Activated T-cell treated with anti-CD3 and anti-CD28 coated beads, Interleukin-2, amount 50 U/mL, for 72 hours (primary cell): ENCODE data around the gene UTS2R. TPM values are rescaled to one million over a fixed set of nuclear protein-coding genes. Genes with fewer than 3 reads are reported as not detected.
A peak's percentile ranks its signal among the peaks of the same experiment; 100 is the strongest.
"Not testable (repeated sequence)": the region's sequence is repeated elsewhere in the genome, so short reads cannot be mapped to it uniquely, and the experiment has no call there.

Experiments
- ATAC-seq, 2 donors: fragments of 150-1000 bp; cut with Tn5 transposase; replicated peaks in 1 of 2; 2 replicates each; pipeline ENCODE4 v1.10.0; 2021; ENCODE audit warnings: moderate library complexity in 2 of 2, mild to moderate bottlenecking in 1 of 2
- DNase-seq, 2 donors: peaks; one replicate each; pipeline ENCODE4 v3.0.0; 2021 to 2022; ENCODE audit warnings: mixed read lengths in 1 of 2
- H3K27ac Mint-ChIP-seq: one replicate; pipeline ENCODE4 v1.8.0; 2022; ENCODE audit warnings: mild to moderate bottlenecking, moderate library complexity, mixed read lengths
- H3K27me3 Mint-ChIP-seq: one replicate; pipeline ENCODE4 v1.8.0; 2022; ENCODE audit warnings: low read depth, mixed read lengths
- H3K36me3 Mint-ChIP-seq, 2 donors: one replicate each; pipeline ENCODE4 v1.8.0; 2022; ENCODE audit warnings: mixed read lengths in 2 of 2, mild to moderate bottlenecking in 1 of 2; ENCODE audit not compliant: insufficient read depth in 2 of 2
- H3K4me1 Mint-ChIP-seq: one replicate; pipeline ENCODE4 v1.8.0; 2022; ENCODE audit warnings: low read depth, mixed read lengths
- H3K4me3 Mint-ChIP-seq, 2 donors: one replicate each; pipeline ENCODE4 v1.8.0; 2022; ENCODE audit warnings: mild to moderate bottlenecking in 2 of 2, mixed read lengths in 2 of 2, moderate library complexity in 2 of 2
- H3K9me3 Mint-ChIP-seq, 2 donors: one replicate each; pipeline ENCODE4 v1.8.0; 2022; ENCODE audit warnings: mixed read lengths in 2 of 2
- total RNA-seq, 2 donors: library from RNA; stranded (reverse); gene quantifications; one replicate each; pipeline ENCODE4 v1.2.3, GENCODE V29; 2022

Gene UTS2R
- total RNA-seq, 2 donors from 2014 or later = 0.46 TPM; not detected in 1

GRCh38 chr17:82343560-82343959 lies 28.0 kb upstream of the UTS2R start:
- H3K4me1 Mint-ChIP-seq = no peaks in the 10 kb centered on the region
- no peak for ATAC-seq
- peaks cover 0 to 2% of the 10 kb centered on the region in 2 donors for H3K36me3 Mint-ChIP-seq
- DNase-seq = no peak
- no peaks in the 10 kb centered on the region for H3K9me3 Mint-ChIP-seq
- no peak overlapping the region for H3K27ac Mint-ChIP-seq
- no peak overlapping the region for H3K4me3 Mint-ChIP-seq
- H3K27me3 Mint-ChIP-seq = peaks cover 6% of the 10 kb centered on the region

- H3K4me3 Mint-ChIP-seq = no peak overlapping the region
- no peak for DNase-seq
- H3K27me3 Mint-ChIP-seq = peaks cover 6% of the 10 kb centered on the region
- ATAC-seq = no peak
- H3K27ac Mint-ChIP-seq = no peak overlapping the region
- H3K9me3 Mint-ChIP-seq = no peaks in the 10 kb centered on the region
- H3K36me3 Mint-ChIP-seq = peaks cover 0 to 2% of the 10 kb centered on the region in 2 donors
- no peaks in the 10 kb centered on the region for H3K4me1 Mint-ChIP-seq
Measured at GRCh38 chr17:82344175-82344907, 27.2 kb upstream of the UTS2R start.

DNA sequence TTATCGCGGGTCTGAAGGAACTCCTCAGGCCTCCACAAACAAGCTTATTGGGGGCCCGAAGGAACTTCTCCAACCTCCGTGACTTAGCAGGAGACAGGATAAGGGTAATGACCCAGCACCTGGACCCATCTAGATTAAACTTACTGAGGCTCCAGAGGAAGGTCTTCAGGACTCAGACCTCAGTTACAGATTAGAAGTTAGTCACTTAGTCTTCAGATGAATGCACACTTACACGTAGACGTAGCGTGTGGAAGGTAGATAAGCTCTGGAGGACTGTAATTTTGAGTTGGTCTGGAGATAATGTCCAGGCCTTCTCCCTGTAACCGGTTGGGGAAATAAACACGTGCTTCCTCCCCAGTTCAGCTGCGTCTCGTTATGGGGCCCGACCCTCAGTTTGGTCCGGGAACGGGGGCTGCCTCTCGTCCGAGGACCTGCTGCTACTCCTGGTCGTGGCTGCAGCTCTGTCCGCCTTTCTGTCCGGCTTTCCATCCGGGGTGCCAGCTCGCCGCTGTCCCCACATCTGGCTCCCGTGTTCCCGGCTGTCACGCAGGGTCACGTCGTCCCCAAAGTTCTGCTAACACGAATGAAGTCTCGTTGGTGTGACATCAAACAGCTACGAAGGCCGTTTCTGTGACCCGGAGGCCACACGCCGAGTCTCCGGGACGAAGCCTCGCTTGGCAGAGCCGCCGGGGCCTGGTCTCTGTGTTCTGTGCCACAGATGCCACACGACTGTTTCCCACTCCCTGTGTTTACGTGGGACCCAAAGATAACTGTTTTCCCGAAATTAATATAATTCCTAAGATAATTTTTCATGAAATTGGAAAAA lies 26.2 kb upstream of the UTS2R start:
- peaks cover 6% of the 10 kb centered on the region for H3K27me3 Mint-ChIP-seq
- H3K4me3 Mint-ChIP-seq = no peak overlapping the region
- ATAC-seq = no peak
- H3K27ac Mint-ChIP-seq = no peak overlapping the region
- H3K4me1 Mint-ChIP-seq = peaks cover 2% of the 10 kb centered on the region
- no peaks in the 10 kb centered on the region for H3K9me3 Mint-ChIP-seq
- peaks cover 0 to 2% of the 10 kb centered on the region in 2 donors for H3K36me3 Mint-ChIP-seq
- no peak for DNase-seq

GRCh38 chr17:82346342-82347300 lies 24.9 kb upstream of the UTS2R start:
- H3K4me1 Mint-ChIP-seq = peaks cover 10% of the 10 kb centered on the region

DNA sequence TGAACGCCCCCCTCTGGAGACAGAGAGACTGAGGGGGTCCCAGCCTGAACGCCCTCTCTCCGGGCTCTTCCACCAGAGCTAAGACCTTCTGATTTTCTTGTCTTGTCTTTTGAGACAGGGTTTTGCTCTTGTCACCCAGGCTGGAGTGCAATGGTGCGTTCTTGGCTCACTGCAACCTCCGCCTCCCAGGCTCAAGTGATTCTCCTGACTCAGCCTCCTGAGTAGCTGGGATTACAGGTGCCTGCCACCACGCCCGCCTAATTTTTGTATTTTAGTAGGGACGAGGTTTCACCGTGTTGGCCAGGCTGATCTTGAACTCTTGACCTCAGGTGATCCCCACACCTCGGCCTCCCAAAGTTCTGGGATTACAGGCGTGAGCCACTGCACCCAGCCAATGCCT lies 23.6 kb upstream of the UTS2R start:
- not testable (repeated sequence) for DNase-seq, ATAC-seq, H3K9me3 Mint-ChIP-seq, H3K27ac Mint-ChIP-seq, H3K27me3 Mint-ChIP-seq, H3K36me3 Mint-ChIP-seq, H3K4me3 Mint-ChIP-seq
- peaks cover 18% of the 10 kb centered on the region for H3K4me1 Mint-ChIP-seq

More at GRCh38 chr17:82346342-82347300, 24.9 kb upstream of the UTS2R start:
- no peaks in the 10 kb centered on the region for H3K9me3 Mint-ChIP-seq
- peaks cover 6% of the 10 kb centered on the region for H3K27me3 Mint-ChIP-seq
- no peaks in the 10 kb centered on the region for H3K36me3 Mint-ChIP-seq
- no peak for DNase-seq
- H3K27ac Mint-ChIP-seq = no peak overlapping the region
- H3K4me3 Mint-ChIP-seq = no peak overlapping the region
- ATAC-seq = no peak

DNA sequence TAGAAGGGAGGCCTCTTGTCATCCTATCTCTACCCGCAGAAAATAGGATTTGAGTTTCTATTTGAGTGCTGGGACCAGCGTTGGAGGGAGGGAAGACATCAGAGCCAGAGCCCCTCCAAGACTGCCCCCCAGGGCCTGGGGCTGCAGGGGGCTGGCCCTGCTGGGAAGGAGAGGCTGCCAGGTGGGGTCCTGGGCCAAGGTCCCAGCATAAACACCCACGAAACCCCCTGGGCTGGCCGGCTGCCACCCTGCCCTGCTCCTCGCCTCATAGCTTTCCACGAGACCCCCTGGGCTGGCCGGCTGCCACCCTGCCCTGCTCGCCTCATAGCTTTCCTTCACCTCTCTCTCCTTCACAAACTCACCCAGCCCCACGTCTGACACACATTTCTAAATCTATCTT lies 23.1 kb upstream of the UTS2R start:
- H3K36me3 Mint-ChIP-seq = no peaks in the 10 kb centered on the region
- H3K4me3 Mint-ChIP-seq = no peak overlapping the region
- DNase-seq (no peak), ATAC-seq (no peak)
- H3K4me1 Mint-ChIP-seq = peaks cover 18% of the 10 kb centered on the region
- no peak overlapping the region for H3K27ac Mint-ChIP-seq
- peaks cover 6% of the 10 kb centered on the region for H3K27me3 Mint-ChIP-seq
- no peaks in the 10 kb centered on the region for H3K9me3 Mint-ChIP-seq

DNA sequence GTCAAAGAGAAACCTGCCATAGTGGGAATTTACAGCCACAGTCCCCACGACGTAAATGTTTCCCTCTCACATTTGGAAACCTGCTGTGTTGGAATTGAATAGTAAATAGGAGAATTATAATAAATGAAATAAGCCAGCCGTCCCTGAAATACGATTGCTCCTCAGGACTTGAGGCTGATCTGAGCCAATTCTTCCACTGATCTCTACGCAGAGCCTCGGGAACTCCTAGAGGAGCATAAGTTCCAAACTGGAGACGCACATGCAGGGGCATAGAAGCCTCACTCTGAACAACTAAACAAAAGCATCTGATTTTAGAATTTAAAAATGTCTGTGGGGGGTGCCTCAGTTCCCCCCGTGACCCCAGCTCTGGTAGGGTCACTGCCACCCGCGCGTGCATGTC lies 22.7 kb upstream of the UTS2R start:
- H3K36me3 Mint-ChIP-seq = no peaks in the 10 kb centered on the region
- H3K4me3 Mint-ChIP-seq = no peak overlapping the region
- ATAC-seq = no peak
- no peaks in the 10 kb centered on the region for H3K9me3 Mint-ChIP-seq
- H3K4me1 Mint-ChIP-seq = peaks cover 18% of the 10 kb centered on the region
- DNase-seq = no peak
- H3K27me3 Mint-ChIP-seq = peaks cover 6% of the 10 kb centered on the region
- no peak overlapping the region for H3K27ac Mint-ChIP-seq

DNA sequence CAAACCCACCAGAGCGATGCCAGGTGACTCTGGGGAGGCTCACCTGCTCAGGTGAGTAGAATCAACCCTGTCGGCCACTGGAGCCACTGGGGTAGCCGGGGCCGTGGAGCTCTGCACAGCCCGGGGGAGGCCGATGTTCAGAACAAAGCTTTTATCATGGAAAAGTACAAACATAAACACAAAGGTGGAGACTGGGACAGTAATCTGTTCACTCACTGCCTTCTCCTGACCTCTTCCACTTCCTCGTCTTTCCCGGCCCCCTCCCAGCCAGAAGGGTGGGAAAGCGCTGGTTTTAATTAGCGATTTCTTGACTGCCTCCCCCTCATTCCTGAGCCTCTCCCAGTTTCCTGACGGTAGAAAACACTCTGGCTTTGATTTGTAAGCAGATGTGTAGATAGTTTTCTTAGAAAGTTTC lies 22.3 kb upstream of the UTS2R start:
- no peak for ATAC-seq
- H3K4me3 Mint-ChIP-seq = no peak overlapping the region
- H3K4me1 Mint-ChIP-seq = peaks cover 18% of the 10 kb centered on the region
- peaks cover 6% of the 10 kb centered on the region for H3K27me3 Mint-ChIP-seq
- no peak for DNase-seq
- H3K27ac Mint-ChIP-seq = no peak overlapping the region
- no peaks in the 10 kb centered on the region for H3K36me3 Mint-ChIP-seq
- no peaks in the 10 kb centered on the region for H3K9me3 Mint-ChIP-seq

DNA sequence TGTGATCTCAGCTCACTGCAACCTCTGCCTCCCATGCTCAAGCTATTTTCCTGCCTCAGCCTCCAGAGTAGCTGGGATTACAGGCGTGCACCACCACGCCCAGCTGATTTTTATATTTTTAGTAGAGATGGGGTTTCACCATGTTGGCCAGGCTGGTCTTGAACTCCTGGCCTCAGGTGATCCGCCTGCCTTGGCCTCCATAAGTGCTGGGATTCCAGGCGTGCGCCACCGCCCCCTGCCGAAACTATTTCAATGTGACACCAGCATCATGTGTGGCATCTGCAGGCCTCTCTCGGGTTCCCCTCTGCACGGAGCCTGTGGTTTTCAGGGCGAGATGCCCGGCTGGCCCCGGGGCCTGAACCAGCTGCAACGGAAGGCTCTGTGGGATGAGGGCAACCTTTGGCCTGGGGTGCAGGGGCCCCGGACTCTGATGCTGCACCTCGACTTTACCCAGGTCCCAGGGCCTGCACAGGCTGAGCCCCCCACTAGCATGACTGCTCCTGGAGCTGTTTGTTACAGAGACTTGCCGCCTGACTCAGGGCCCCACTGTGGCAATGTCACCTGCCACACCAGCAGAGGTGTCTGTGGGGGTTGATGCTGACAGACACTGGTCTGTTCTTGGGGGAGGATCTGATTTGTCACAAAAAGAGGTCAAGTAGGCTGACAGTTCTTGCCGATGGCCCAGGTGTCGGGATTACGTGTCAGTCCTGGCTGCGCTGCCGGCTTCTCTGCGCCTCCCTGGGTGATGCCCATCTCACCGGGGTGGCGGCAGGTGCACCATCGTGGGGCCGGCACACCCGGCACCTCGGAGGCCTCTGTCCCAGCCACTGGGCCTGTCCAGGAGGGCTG lies 21.2 kb upstream of the UTS2R start:
- peak; percentile 58 to 59 for ATAC-seq
- peaks cover 6% of the 10 kb centered on the region for H3K27me3 Mint-ChIP-seq
- H3K27ac Mint-ChIP-seq = no peak overlapping the region
- H3K36me3 Mint-ChIP-seq = no peaks in the 10 kb centered on the region
- DNase-seq = peak; percentile 59 to 67
- H3K9me3 Mint-ChIP-seq = no peaks in the 10 kb centered on the region
- no peak overlapping the region for H3K4me3 Mint-ChIP-seq
- H3K4me1 Mint-ChIP-seq = peaks cover 18% of the 10 kb centered on the region

DNA sequence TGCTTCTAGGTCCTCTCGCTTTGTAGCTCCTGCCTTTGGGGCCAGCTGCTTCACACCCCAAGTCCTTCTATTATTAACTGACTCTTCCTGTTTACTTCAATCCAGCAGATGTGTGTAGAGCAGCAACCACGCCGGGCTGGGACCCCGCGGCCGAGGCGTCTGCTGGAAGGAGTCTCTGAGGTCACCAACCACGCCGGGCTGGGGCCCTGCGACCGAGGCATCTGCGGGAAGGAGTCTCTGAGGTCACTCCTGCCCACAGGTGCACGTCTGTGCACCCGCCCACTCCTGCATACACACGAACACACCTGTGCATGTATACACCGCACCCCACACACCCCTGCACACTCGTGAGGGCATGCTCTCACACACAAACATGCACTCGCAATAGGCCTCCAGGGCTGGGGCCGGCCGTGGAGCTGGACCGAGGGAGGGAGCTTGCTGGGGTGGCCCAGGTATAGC lies 20.3 kb upstream of the UTS2R start:
- DNase-seq = no peak
- H3K27me3 Mint-ChIP-seq = peaks cover 4% of the 10 kb centered on the region
- H3K9me3 Mint-ChIP-seq = no peaks in the 10 kb centered on the region
- H3K4me1 Mint-ChIP-seq = peaks cover 18% of the 10 kb centered on the region
- no peak overlapping the region for H3K4me3 Mint-ChIP-seq
- H3K36me3 Mint-ChIP-seq = no peaks in the 10 kb centered on the region
- peak in 1 of 2 donors; percentile 16 for ATAC-seq
- H3K27ac Mint-ChIP-seq = no peak overlapping the region

- ATAC-seq (peak; percentile 85), DNase-seq (peak; percentile 81 to 86)
- Mint-ChIP-seq H3K4me3 (no peak overlapping the region), H3K4me1 (peaks cover 18% of the 10 kb centered on the region), H3K36me3 (no peaks in the 10 kb centered on the region), H3K27me3 (no peaks in the 10 kb centered on the region), H3K27ac (no peak overlapping the region), H3K9me3 (no peaks in the 10 kb centered on the region)
Measured at GRCh38 chr17:82351713-82352488, 19.7 kb upstream of the UTS2R start.
